Measurements from ENCODE around the gene MYO7B. TPM values are rescaled to one million over a fixed set of nuclear protein-coding genes. Genes with fewer than 3 reads are reported as not detected.

MYO7B gene
- total RNA-seq, 1 donor from 2014 or later: 0.07 TPM

GRCh38 chr2:127586746-127587295 is 51.3 kb downstream of the MYO7B start:
- intact Hi-C loops (cut with micrococcal nuclease): no loop called here
- Mint-ChIP-seq H3K27me3 (peaks cover 2% of the 10 kb centered on the region), H3K36me3 (ENCODE audit: low read depth) (no peaks in the 10 kb centered on the region), H3K9me3 (no peaks in the 10 kb centered on the region), H3K27ac (no peak overlapping the region), H3K4me3 (no peak overlapping the region), H3K4me1 (no peaks in the 10 kb centered on the region)
- DNase-seq: no peak

GRCh38 chr2:127588241-127588640 is 52.8 kb downstream of the MYO7B start:
- intact Hi-C loops (cut with micrococcal nuclease): no loop called here
- no peaks in the 10 kb centered on the region for H3K9me3 Mint-ChIP-seq
- no peak overlapping the region for H3K4me3 Mint-ChIP-seq
- H3K27me3 Mint-ChIP-seq: peaks cover 2% of the 10 kb centered on the region
- no peaks in the 10 kb centered on the region for H3K4me1 Mint-ChIP-seq
- no peak for DNase-seq
- no peaks in the 10 kb centered on the region for H3K36me3 Mint-ChIP-seq (ENCODE audit: low read depth)
- no peak overlapping the region for H3K27ac Mint-ChIP-seq

DNA sequence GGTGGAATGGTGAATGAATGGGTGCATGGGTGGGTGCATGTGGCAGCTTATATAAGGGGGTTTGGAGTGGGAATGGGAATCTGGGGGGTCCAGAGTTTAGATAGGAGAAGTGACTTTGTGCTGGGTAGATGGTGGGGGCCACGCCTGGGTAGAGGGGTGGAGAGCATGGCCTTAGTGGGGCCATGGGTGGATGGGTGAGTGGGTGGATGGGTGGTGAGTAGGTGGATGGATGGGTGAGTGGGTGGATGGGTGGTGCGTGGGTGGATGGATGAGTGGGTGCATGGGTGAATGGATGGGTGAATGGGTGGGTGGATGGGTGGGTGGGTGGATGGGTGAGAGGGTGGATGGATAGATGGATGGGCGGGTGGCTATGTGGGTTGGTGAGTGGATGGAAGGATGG is 53.9 kb downstream of the MYO7B start:
- Mint-ChIP-seq H3K4me3 (no peak overlapping the region), H3K36me3 (ENCODE audit: low read depth) (no peaks in the 10 kb centered on the region), H3K27ac (no peak overlapping the region), H3K9me3 (no peaks in the 10 kb centered on the region), H3K4me1 (no peaks in the 10 kb centered on the region), H3K27me3 (peaks cover 2% of the 10 kb centered on the region)
- no peak for DNase-seq
- intact Hi-C loops (cut with micrococcal nuclease): no loop called here

DNA sequence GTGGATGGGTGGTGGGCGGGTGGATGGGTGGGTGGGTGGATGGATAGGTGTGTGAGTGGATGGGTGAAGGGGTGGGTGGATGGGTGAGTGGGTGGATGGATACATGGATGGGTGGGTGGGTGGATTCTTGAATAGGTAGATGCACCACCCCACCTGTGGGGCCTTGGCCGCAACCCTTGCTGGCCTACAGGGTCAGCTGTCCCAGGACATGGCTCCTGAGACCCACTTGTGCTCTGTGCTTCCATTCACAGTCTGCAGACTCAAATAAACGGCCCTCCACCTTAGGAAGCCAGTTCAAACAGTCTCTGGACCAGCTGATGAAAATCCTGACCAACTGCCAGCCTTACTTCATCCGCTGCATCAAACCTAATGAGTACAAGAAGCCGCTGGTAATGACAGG is 54.4 kb downstream of the MYO7B start:
- intact Hi-C loops (cut with micrococcal nuclease): no loop called here
- Mint-ChIP-seq H3K9me3 (no peaks in the 10 kb centered on the region), H3K27ac (no peak overlapping the region), H3K4me3 (no peak overlapping the region), H3K27me3 (peaks cover 2% of the 10 kb centered on the region), H3K36me3 (ENCODE audit: low read depth) (no peaks in the 10 kb centered on the region), H3K4me1 (no peaks in the 10 kb centered on the region)
- no peak for DNase-seq

DNA sequence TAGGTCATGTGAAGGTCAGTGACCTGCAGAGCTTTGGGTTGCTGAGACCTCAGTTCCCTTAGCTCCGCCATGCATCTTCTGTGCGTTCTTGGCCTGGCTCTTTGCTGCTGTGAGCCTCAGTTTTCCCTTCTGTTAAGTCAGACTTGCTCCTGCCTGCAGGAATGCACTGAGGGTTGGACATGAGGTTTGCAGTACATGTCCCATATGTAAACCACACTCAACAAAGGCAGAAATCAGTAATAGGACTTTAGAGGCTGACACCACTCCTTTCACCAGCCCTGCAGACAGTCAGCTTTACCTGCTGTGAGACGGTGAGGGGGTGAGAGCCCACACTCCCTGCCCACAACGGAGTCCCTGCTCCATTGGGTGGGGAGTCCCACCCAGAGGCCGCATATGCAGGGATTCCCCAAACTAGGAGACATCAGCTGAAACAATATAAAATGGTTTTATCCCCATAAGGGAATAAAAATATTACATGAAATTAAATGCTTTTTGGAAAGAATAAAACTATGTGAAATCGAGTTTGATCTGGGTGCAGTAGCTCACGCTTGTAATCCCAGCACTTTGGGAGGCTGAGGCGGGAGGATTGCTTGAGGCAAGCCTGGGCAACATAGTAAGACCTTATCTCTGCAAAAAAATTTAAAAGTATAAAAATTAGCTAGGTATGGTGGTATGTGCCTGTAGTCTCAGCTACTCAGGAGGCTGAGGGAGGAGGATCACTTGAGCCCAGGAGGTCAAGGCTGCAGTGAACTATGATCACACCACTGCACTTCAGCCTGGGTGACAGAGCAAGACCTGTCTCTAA is 55.1 kb downstream of the MYO7B start:
- no peak for DNase-seq
- Mint-ChIP-seq H3K4me1 (no peaks in the 10 kb centered on the region), H3K36me3 (ENCODE audit: low read depth) (no peaks in the 10 kb centered on the region), H3K9me3 (peaks cover 3% of the 10 kb centered on the region), H3K4me3 (no peak overlapping the region), H3K27ac (no peak overlapping the region), H3K27me3 (no peaks in the 10 kb centered on the region)
- intact Hi-C loops (cut with micrococcal nuclease): loop anchor here (1.0 kb wide), 1 partner anchor 59 kb away; no protein-coding TSS in a partner anchor

DNA sequence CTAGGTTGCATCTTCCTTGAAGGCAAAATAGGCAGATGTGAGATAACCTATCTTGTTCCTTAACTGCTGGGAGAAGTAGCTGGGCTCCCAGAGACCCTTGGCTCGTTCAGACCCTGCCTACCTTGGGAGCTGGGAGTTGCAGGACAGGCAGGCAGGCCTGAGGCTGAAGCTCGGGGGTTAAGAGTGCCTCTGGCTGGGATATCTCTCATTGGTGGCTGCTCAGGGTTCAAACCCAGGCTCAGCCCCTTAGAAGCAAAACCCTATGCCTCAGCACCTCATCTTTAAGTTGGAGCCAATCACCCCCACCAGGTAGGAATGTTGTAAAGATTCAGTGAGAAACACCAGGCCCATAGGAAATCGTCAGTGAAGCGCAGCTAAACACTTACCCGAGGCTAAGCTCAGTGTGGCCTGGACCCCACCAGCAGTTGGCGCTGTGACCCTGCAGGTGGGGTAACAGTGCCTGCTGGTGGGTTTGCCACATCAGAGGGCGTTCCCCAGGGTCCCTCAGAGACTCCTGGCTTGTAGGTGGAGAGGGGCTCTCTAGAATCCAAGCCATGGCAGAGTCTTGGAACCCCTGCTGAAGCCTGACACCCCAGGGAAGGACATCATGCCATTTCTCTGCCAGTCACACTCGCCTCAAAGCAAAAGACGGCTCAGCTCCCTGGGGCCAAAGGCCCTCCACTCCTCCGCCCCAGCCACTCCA is 55.9 kb downstream of the MYO7B start:
- no peak overlapping the region for H3K27ac Mint-ChIP-seq
- intact Hi-C loops (cut with micrococcal nuclease): loop anchor here (1.0 kb wide), 1 partner anchor 58 kb away; no protein-coding TSS in a partner anchor

DNA sequence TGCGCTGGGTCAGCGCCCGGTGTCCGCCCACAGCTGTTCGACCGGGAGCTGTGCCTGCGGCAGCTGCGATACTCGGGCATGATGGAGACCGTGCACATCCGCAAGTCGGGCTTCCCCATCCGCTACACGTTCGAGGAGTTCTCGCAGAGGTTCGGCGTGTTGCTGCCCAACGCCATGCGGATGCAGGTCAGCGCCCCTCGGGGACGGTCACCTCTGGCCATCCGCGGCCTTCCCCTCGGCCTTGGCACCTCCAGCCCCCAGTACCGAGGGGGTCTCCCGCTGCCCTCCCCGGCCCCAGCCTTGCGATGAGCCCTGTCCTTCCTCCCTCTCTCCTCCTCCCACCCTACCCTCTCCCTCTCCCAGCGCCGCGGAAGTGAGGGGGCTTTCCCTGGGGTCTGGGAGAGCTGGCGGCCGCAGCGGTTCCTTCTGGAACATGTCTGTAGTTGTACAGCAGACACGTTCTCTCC is 57.3 kb downstream of the MYO7B start:
- H3K36me3 Mint-ChIP-seq (ENCODE audit: low read depth): no peaks in the 10 kb centered on the region
- no peak overlapping the region for H3K27ac Mint-ChIP-seq
- H3K27me3 Mint-ChIP-seq: no peaks in the 10 kb centered on the region
- no peak overlapping the region for H3K4me3 Mint-ChIP-seq
- no peak for DNase-seq
- peaks cover 3% of the 10 kb centered on the region for H3K9me3 Mint-ChIP-seq
- intact Hi-C loops (cut with micrococcal nuclease): no loop called here
- no peaks in the 10 kb centered on the region for H3K4me1 Mint-ChIP-seq

More for the DNA sequence above, 55.9 kb downstream of the MYO7B start:
- no peaks in the 10 kb centered on the region for H3K4me1 Mint-ChIP-seq
- peaks cover 3% of the 10 kb centered on the region for H3K9me3 Mint-ChIP-seq
- DNase-seq: peak; percentile 89
- H3K36me3 Mint-ChIP-seq (ENCODE audit: low read depth): no peaks in the 10 kb centered on the region
- no peak overlapping the region for H3K4me3 Mint-ChIP-seq
- no peaks in the 10 kb centered on the region for H3K27me3 Mint-ChIP-seq

DNA sequence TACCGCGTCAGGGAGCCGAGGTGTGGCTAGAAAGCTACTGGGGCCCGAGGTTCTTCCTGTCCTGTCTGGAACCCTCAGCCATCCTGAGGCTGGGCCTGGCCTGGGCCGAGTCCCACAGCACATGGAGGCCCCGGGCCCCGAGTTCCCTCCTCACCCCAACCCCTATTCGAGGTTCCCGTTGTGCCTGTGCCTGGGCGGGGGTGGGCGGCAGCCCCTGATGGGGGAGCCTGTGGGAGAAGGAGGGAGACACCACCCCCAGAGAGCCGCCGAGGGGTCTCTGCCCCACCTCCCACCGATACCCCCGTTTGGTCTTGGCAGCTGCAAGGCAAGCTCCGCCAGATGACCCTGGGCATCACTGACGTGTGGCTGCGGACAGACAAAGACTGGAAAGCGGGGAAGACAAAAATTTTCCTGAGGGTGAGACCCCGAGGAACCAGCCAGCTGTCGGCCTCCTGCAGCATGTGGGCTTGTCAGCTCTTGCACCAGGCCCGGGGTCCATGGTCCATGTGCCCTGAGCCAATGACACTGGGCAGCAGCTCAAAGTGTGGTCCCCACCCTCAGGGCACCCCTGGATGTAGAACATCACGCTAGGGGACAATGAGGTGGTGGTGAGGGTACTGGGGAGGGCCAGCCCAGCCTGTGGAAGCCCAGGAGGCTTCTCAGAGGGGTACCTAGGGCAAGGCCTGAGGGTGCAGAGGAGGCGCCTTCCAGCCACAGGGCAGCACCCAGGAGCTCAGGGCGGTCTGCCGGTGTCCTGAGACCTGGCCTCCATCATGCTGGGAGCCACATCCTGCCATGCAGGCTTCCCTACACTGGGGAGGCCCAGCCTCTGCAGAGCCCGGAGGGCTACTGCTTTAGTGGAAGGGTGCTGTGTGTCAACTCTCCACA is 58.0 kb downstream of the MYO7B start:
- Mint-ChIP-seq H3K27ac (no peak overlapping the region), H3K4me3 (no peak overlapping the region), H3K27me3 (no peaks in the 10 kb centered on the region), H3K4me1 (peaks cover 3% of the 10 kb centered on the region), H3K36me3 (ENCODE audit: low read depth) (no peaks in the 10 kb centered on the region), H3K9me3 (peaks cover 3% of the 10 kb centered on the region)
- DNase-seq: no peak
- intact Hi-C loops (cut with micrococcal nuclease): no loop called here

DNA sequence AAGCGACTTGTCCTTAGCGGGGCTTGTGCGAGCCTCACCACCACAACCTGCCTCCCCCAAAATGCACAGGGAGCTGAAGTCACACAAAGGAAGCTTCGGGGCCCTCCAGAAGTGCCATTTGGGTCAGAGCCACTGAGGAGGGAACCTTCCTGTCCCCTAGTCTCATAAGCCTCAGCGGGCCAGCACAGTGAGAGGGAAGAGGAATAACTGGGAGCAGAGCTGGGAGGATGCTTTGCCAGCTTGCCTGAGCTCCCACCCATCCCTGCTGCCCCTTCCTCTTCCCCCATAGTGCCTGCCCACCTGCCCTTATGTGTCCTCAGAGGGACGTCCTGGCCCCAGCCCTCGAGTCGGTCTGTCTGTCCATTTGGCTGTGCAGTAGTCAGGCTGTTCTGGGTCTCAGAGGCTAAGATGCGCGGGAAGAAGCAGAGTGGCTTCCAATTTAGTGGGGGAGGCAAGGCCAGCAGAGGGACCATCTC is 58.7 kb downstream of the MYO7B start:
- peaks cover 3% of the 10 kb centered on the region for H3K4me1 Mint-ChIP-seq
- no peaks in the 10 kb centered on the region for H3K27me3 Mint-ChIP-seq
- no peaks in the 10 kb centered on the region for H3K36me3 Mint-ChIP-seq (ENCODE audit: low read depth)
- DNase-seq: no peak
- H3K4me3 Mint-ChIP-seq: no peak overlapping the region
- peaks cover 7% of the 10 kb centered on the region for H3K9me3 Mint-ChIP-seq
- H3K27ac Mint-ChIP-seq: no peak overlapping the region
- intact Hi-C loops (cut with micrococcal nuclease): no loop called here

DNA sequence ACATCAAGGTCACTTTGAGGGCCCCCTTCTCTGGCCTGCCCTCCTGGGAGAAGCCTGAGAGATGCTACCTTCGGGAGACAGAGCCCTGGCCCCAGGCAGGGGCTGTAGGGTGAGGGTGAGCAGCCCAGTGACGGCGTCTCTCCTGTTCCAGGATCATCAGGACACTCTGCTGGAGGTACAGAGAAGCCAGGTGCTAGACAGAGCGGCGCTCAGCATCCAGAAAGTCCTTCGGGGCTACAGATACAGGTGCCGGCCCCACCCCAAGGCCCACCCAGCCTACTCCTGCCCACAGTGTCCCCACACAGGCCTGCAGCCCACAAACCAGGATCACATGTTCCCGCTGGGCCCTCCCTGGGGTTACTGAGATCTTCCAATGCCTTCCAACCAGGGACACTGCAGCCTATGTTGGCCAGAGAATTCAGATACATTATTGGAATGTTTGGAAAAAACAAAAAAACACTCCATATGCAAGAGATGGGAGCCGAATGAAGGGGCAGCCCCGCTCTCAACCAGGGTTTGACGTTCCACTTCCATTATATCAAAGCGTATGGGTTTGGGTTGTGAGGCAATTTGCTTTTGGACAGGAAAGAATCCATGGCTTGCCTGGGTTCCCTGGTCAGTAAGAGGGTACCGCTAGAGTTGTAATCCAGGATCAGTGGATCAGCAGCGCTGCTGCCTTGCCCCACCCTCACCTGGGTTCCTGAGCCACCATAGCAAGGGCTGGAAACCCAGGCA is 61.0 kb downstream of the MYO7B start:
- no peaks in the 10 kb centered on the region for H3K27me3 Mint-ChIP-seq
- H3K4me3 Mint-ChIP-seq: no peak overlapping the region
- peaks cover 7% of the 10 kb centered on the region for H3K9me3 Mint-ChIP-seq
- H3K36me3 Mint-ChIP-seq (ENCODE audit: low read depth): no peaks in the 10 kb centered on the region
- H3K27ac Mint-ChIP-seq: no peak overlapping the region
- no peak for DNase-seq
- intact Hi-C loops (cut with micrococcal nuclease): no loop called here
- H3K4me1 Mint-ChIP-seq: peaks cover 3% of the 10 kb centered on the region

- no peaks in the 10 kb centered on the region for H3K36me3 Mint-ChIP-seq (ENCODE audit: low read depth)
- intact Hi-C loops (cut with micrococcal nuclease): no loop called here
- peaks cover 7% of the 10 kb centered on the region for H3K9me3 Mint-ChIP-seq
- H3K4me1 Mint-ChIP-seq: peaks cover 3% of the 10 kb centered on the region
- H3K27ac Mint-ChIP-seq: no peak overlapping the region
- no peaks in the 10 kb centered on the region for H3K27me3 Mint-ChIP-seq
- no peak for DNase-seq
- no peak overlapping the region for H3K4me3 Mint-ChIP-seq
Measured at GRCh38 chr2:127597046-127597983, 61.8 kb downstream of the MYO7B start.

- Mint-ChIP-seq H3K36me3 (ENCODE audit: low read depth) (no peaks in the 10 kb centered on the region), H3K4me3 (no peak overlapping the region), H3K9me3 (peaks cover 9% of the 10 kb centered on the region), H3K27ac (no peak overlapping the region), H3K27me3 (no peaks in the 10 kb centered on the region), H3K4me1 (peaks cover 3% of the 10 kb centered on the region)
- intact Hi-C loops (cut with micrococcal nuclease): no loop called here
- DNase-seq: no peak
Measured at GRCh38 chr2:127597984-127598380, 62.5 kb downstream of the MYO7B start.
